Transverse colon (tissue), 4 donors: ENCODE data around the gene APOE. TPM values are rescaled to one million over a fixed set of nuclear protein-coding genes. Genes with fewer than 3 reads are reported as not detected.

Experiments used
- DNase-seq: peaks from one replicate; pipeline ENCODE4 v3.0.0-alpha.2; 2019
- H3K27ac ChIP-seq, 4 donors: fragments of 200-600 bp; sonication (generic); 2 replicates each; pipeline ENCODE4 v1.5.1; 2016 to 2018; ENCODE audit warnings: inconsistent platforms in 4 of 4
- H3K27me3 ChIP-seq: fragments of 200-600 bp; sonication (generic); 2 replicates; pipeline ENCODE4 v1.5.1; 2017; ENCODE audit warnings: inconsistent platforms
- H3K36me3 ChIP-seq, 4 donors: fragments of 200-600 bp; sonication (generic); 2 replicates each; pipeline ENCODE4 v1.5.1; 2017 to 2019; ENCODE audit warnings: inconsistent platforms in 4 of 4
- H3K4me1 ChIP-seq, 4 donors: fragments of 200-600 bp; sonication (generic); 2 replicates each; pipeline ENCODE4 v1.5.1; 2017 to 2020; ENCODE audit warnings: inconsistent platforms in 4 of 4
- H3K4me3 ChIP-seq, 4 donors: fragments of 200-600 bp; sonication (generic); 1 replicate in 1 of 4; 2 replicates in 3 of 4; pipeline versions ENCODE4 v1.5.1 to v1.6.1; 2017 to 2019; ENCODE audit warnings: inconsistent platforms in 4 of 4
- H3K9me3 ChIP-seq, 2 donors: fragments of 200-600 bp; sonication (generic); 2 replicates each; pipeline ENCODE4 v1.5.1; 2017 to 2019; ENCODE audit warnings: inconsistent platforms in 2 of 2
- CTCF ChIP-seq, 5 experiments: fragments of 200-600 bp in 3 of 5; fragments of 450-650 bp in 2 of 5; sonication (generic) in 3 of 5; IDR thresholded peaks; 1 replicate in 2 of 5; 2 replicates in 3 of 5; pipeline ENCODE4 v1.5.1; 2016 to 2017; ENCODE audit warnings: antibody characterized with exemption in 5 of 5, inconsistent platforms in 3 of 5, mild to moderate bottlenecking in 2 of 5, moderate library complexity in 1 of 5
- EP300 ChIP-seq: sonication (generic); formaldehyde crosslinking; IDR thresholded peaks from one replicate; pipeline ENCODE4 v1.6.1; 2017; ENCODE audit warnings: antibody characterized with exemption, low read depth
- POLR2A ChIP-seq: fragments of 450-650 bp; IDR thresholded peaks from one replicate; pipeline ENCODE4 v1.6.1; 2016; ENCODE audit warnings: antibody characterized with exemption, mild to moderate bottlenecking, moderate library complexity
- POLR2AphosphoS5 ChIP-seq, 3 donors: sonication (generic); formaldehyde crosslinking; IDR thresholded peaks; one replicate each; pipeline ENCODE4 v1.6.1; 2016; ENCODE audit warnings: antibody characterized with exemption in 3 of 3
- whole genome bisulfite sequencing, 2 donors: methylation state at CpG; one replicate each; pipeline ENCODE4 v1.1.5; 2018; ENCODE audit warnings: low coverage in 1 of 2; 5-methylcytosine and 5-hydroxymethylcytosine counted together
- in situ Hi-C, 4 donors: fragments of 200-750 bp; cut with MboI; loops; one replicate each; pipeline versions ENCODE4 v1.15.0 to v1.15.1; 2017; ENCODE audit warnings: low sequenced_read_pairs in 3 of 4, low pct_ligation_motif_present in 1 of 4, low pct_unique_long_range_greater_than_20kb in 1 of 4
- intact Hi-C: fragments of 100-400 bp; cut with DNase I; formaldehyde crosslinking; loops from one replicate; pipeline ENCODE4 v1.15.1; 2023; ENCODE audit warnings: low total_unique reads
- total RNA-seq, 4 donors: library from RNA; depleted of rRNA; stranded (reverse); fragments of >200 nt; gene quantifications; one replicate each; pipeline ENCODE4 v1.1.0, GENCODE V29; 2016

Gene APOE
- total RNA-seq, 4 donors from 2014 or later = 72.2 to 214 (median 132) TPM

DNA sequence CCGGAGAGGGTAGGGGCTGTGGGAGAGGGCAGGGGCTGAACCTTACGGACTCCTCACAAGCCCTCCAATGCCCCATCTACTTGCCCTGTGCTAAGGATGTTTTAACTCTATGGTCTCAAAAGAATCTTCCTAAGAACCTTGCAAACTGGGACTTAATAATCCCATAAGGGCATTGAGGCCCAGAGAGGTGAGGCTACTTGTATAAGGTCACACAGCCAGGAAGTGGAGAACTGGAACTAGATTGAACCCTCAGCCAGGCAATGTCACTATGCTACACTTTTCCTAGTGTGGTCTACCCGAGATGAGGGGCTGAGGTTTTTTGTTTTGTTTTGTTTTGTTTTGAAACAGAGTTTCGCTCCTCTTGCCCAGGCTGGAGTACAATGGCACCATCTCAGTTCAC lies 25.9 kb downstream of the APOE start:
- in situ Hi-C loops = no loop called here
- no peak overlapping the region for H3K4me3 ChIP-seq
- no peak for TF ChIP-seq POLR2AphosphoS5 (IDR thresholded peaks at IDR 0.05)
- TF ChIP-seq CTCF (IDR thresholded peaks at IDR 0.05) = no peak
- TF ChIP-seq EP300 = no peak
- no peak for TF ChIP-seq POLR2A
- no peak for DNase-seq
- no peaks in the 10 kb centered on the region for H3K36me3 ChIP-seq
- H3K4me1 ChIP-seq = peaks cover 0 to 17% (median 2%) of the 10 kb centered on the region in 4 donors
- H3K27ac ChIP-seq = no peak overlapping the region
- H3K9me3 ChIP-seq = no peaks in the 10 kb centered on the region
- no peaks in the 10 kb centered on the region for H3K27me3 ChIP-seq
- WGBS, 2 donors = 81 to 85% methylated on average over 4 of the region's 4 CpGs
- intact Hi-C loops = no loop called here

GRCh38 chr19:44939668-44940067 lies 34.1 kb downstream of the APOE start:
- WGBS, 2 donors = 77 to 100% methylated on average over 1 to 5 of the region's 5 CpGs
- no peaks in the 10 kb centered on the region for H3K27me3 ChIP-seq
- no peak overlapping the region for H3K27ac ChIP-seq
- no peak overlapping the region for H3K4me3 ChIP-seq
- no peaks in the 10 kb centered on the region for H3K36me3 ChIP-seq
- no peak for DNase-seq
- intact Hi-C loops (loop anchor here (5.0 kb wide), 1 partner anchor 32 kb away; the partner anchor contains the start of gene APOE), in situ Hi-C loops (no loop called here)
- H3K4me1 ChIP-seq = peaks cover 0 to 5% (median 0%) of the 10 kb centered on the region in 4 donors
- TF ChIP-seq POLR2AphosphoS5 (IDR thresholded peaks at IDR 0.05) (no peak), EP300 (no peak), CTCF (IDR thresholded peaks at IDR 0.05) (no peak), POLR2A (no peak)
- H3K9me3 ChIP-seq = no peaks in the 10 kb centered on the region

- TF ChIP-seq POLR2A = no peak
- TF ChIP-seq CTCF (IDR thresholded peaks at IDR 0.05) = no peak
- TF ChIP-seq POLR2AphosphoS5 (IDR thresholded peaks at IDR 0.05) = no peak
- TF ChIP-seq EP300 = no peak
- Histone ChIP-seq H3K4me1 (no peaks in the 10 kb centered on the region), H3K27me3 (no peaks in the 10 kb centered on the region), H3K36me3 (no peaks in the 10 kb centered on the region), H3K27ac (no peak within 1 kb of the TSS), H3K9me3 (no peaks in the 10 kb centered on the region), H3K4me3 (no peak within 1 kb of the TSS)
- 83 to 91% methylated on average over 8 to 14 of the region's 14 CpGs for WGBS, 2 donors
- DNase-seq = no peak
- intact Hi-C loops (loop anchor here (5.0 kb wide), 1 partner anchor 35 kb away; the partner anchor contains the start of gene APOE), in situ Hi-C loops (no loop called here)
Observed at GRCh38 chr19:44942067-44942571, 36.5 kb downstream of the APOE start, which contains the start of gene APOC4. TSS of gene APOC4 (plus strand) at chr19:44942237. CDS start at chr19:44942278, 41 bp downstream.

DNA sequence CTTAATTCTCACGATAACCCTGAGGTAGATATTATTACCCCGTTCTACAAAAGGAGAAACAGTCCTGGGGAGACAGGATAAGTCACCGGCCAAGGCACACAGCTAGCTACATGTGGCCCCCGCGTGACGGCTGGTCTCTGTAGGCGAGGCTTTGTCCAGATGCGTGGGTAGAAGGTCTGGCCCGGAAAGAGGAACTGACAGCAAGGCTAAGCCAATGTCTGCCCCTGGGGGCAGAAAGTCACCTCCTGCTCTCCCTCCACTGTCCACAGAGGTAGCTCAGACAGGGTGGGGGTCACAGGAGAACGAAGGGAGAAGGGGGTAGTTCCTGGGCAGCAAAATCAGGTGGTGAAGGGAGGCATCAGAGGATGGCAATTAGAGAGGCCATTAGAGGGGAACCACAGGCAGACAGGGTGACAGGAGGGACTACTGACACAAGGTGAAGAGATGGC lies 38.2 kb downstream of the APOE start:
- WGBS, 2 donors = 75 to 79% methylated on average over 2 to 10 of the region's 10 CpGs
- no peaks in the 10 kb centered on the region for H3K36me3 ChIP-seq
- H3K4me3 ChIP-seq = no peak overlapping the region
- H3K4me1 ChIP-seq = no peaks in the 10 kb centered on the region
- intact Hi-C loops = loop anchor here (5.0 kb wide), 1 partner anchor 37 kb away; the partner anchor contains the start of gene APOE
- no peaks in the 10 kb centered on the region for H3K9me3 ChIP-seq
- peak; percentile 60 for DNase-seq
- H3K27me3 ChIP-seq = no peaks in the 10 kb centered on the region
- in situ Hi-C loops = no loop called here
- no peak for TF ChIP-seq POLR2AphosphoS5 (IDR thresholded peaks at IDR 0.05)
- TF ChIP-seq EP300 = no peak
- H3K27ac ChIP-seq = no peak overlapping the region
